ENCODE measurements around the gene PLCH2. TPM values are rescaled to one million over a fixed set of nuclear protein-coding genes. Genes with fewer than 3 reads are reported as not detected.

Gene PLCH2
- total and polyA plus RNA-seq, 10 of the 15 experiments (the other 5 are each of a cell fraction or from before 2014, with no cell fraction given): 0.03 to 0.73 (median 0.24) TPM; not detected in 3

- Histone ChIP-seq H3K36me3 (ENCODE audit: control insufficient read depth in 2 of 2, insufficient read depth in 2 of 2, low read length in 1 of 2) (peaks cover 8 to 57% of the 10 kb centered on the region in 2 experiments; a peak in 3 of 4 replicates), H2AFZ (ENCODE audit: control insufficient read depth, low read depth, low read length) (no peak overlapping the region), H3K4me1 (ENCODE audit: control insufficient read depth, insufficient read depth, low read length) (no peaks in the 10 kb centered on the region), H3K9me3 (replicated peaks; ENCODE audit: control insufficient read depth, insufficient read depth, low read length) (no peaks in the 10 kb centered on the region), H4K20me1 (ENCODE audit: control insufficient read depth, insufficient read depth) (no peaks in the 10 kb centered on the region), H3K27ac (ENCODE audit: control insufficient read depth, insufficient read depth) (no peak overlapping the region), H3K27me3 (replicated peaks in 1 of 2; ENCODE audit: control insufficient read depth in 2 of 2, insufficient read depth in 2 of 2, low read length in 1 of 2) (no peaks in the 10 kb centered on the region), H3K4me3 (no peak overlapping the region), H3K4me2 (ENCODE audit: control insufficient read depth, insufficient read depth) (no peak overlapping the region), H3K79me2 (ENCODE audit: control insufficient read depth, insufficient read depth, low read length) (peaks cover 5% of the 10 kb centered on the region), H3K9ac (ENCODE audit: control insufficient read depth, insufficient read depth, low read length) (no peak overlapping the region)
- 94% methylated on average over 17 of the region's 17 CpGs for WGBS (ENCODE audit: insufficient coverage, insufficient replicate concordance, low lambda C conversion rate, missing lambda C conversion rate)
- ChIA-PET CTCF (no interaction called here), RAD21 (ENCODE audit: unreplicated experiment) (no interaction called here), POLR2A (no interaction called here), SMC1A (ENCODE audit: uncharacterized antibody, unreplicated experiment) (no interaction called here)
- DNase-seq (ENCODE audit: low read depth, low spot score) (no peak), FAIRE-seq (no peak), ATAC-seq (no peak)
- BruUV-seq (replicated peaks): no TSS peak
- TF ChIP-seq SP1 (IDR thresholded peaks at IDR 0.05; ENCODE audit: low read depth, low read length) (no peak), MLLT1 (IDR thresholded peaks at IDR 0.05) (no peak), CHD2 (IDR thresholded peaks at IDR 0.05; ENCODE audit: borderline replicate concordance, low read depth, low read length) (no peak), ZBTB11 (CRISPR knock-in tag; IDR thresholded peaks at IDR 0.05) (no peak), RCOR1 (conservative IDR thresholded peaks at IDR 0.05; ENCODE audit: low read depth, low read length) (no peak), HSF1 (IDR thresholded peaks at IDR 0.05; ENCODE audit: low read depth, low read length) (no peak), RUNX3 (IDR thresholded peaks at IDR 0.05; ENCODE audit: low read length) (no peak), TBL1XR1 (IDR thresholded peaks at IDR 0.05; ENCODE audit: low read depth, low read length) (no peak), GABPA (IDR thresholded peaks at IDR 0.05; ENCODE audit: low read depth) (no peak), IKZF1 (conservative IDR thresholded peaks at IDR 0.05) (no peak), ELK1 (IDR thresholded peaks at IDR 0.05; ENCODE audit: low read depth, low read length) (no peak), E2F4 (IDR thresholded peaks at IDR 0.05; ENCODE audit: low read depth, low read length) (no peak), DPF2 (IDR thresholded peaks at IDR 0.05) (no peak), HDGF (IDR thresholded peaks at IDR 0.05) (no peak), STAT3 (IDR thresholded peaks at IDR 0.05; ENCODE audit: low read depth, low read length) (no peak)
- intact Hi-C loops (cut with micrococcal nuclease; ENCODE audit: unreplicated experiment) (no loop called here), in situ Hi-C loops (cut with MboI) (no loop called here)
Observed at GRCh38 chr1:2517966-2518365, 41.9 kb downstream of the PLCH2 start.

Measured in GM12878 (cell line).